Activated effector memory CD4-positive, alpha-beta T cell treated with anti-CD3 and anti-CD28 coated beads, Interleukin-2, amount 50 U/mL, for 16 hours (primary cell): ENCODE measurements around the gene CLEC18A.
"Not testable (repeated sequence)": the region's sequence is repeated elsewhere in the genome, so short reads cannot be mapped to it uniquely, and the experiment has no call there.

Source experiments
- DNase-seq: peaks from one replicate; pipeline ENCODE4 v3.0.0-alpha.2; 2020

Gene CLEC18A

DNA sequence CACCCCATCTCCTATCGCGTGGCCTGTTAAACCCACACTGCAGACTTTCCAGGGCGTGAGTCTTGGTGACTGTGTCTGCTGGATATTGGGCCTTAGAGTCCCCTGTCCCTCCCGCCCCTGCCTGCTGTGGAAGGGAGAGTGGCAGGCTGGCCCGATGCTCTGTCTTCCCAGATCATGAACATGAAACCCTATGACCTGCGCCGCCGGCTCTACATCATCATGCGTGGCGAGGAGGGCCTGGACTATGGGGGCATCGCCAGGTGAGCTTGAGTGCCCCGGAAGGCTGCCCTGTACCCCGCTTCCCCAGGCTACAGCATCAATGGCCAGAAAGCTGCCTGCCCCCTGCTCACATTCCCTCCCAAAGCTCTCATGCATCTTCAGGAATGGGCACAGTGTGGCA, 19.5 kb upstream of the CLEC18A start:
- no peak for DNase-seq

DNA sequence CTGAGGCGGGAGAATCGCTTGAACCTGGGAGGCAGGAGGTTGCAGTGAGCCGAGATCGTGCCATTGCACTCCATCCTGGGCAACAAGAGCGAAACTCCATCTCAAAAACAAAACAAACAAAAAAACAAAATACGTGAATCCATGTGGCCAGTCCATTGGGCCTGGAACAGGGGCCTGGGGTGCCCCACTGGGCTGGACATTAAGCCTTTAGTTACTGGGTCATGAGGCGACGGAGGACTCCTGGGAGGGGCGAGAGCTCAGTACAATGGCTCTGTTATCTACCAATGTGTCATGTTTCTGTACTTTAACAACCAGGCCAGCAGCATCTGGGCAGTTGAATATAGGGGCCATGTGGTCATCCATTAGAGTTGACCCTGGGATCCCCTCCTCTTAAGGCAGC, 18.9 kb upstream of the CLEC18A start:
- DNase-seq: no peak

DNA sequence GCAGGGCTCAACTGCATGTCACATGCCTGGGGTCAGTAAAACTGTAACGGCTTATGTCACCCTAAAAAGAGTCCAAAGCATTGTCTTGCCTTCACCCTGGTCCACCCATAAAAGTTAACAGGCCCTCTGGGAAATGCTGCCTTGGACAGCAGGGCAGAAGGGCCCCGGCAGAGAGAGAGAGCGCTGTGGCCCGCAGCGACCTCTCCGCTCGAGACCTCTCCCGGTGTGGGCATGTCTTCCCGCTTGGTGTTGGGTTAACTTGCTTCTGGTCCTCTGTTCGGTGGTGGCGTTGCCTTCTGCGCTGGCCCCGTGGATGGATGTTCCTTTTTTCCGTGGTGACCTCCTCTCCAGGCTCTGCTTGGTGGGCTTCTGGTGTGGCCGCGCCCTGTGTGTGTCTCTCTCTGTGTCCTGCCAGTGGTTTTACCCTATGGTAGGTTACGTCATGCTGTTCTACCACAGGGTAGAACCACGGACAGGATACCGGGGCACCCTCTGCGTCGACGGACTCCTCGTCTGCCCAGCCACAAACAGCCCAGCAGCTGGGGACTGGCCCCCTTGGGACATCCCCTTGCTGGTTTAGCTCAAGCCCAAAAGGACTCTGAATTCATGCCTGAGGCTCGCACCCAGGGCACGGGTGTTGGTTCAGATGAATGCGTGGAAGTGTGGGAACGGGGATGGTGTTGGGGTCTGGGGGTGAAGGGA, 18.3 kb upstream of the CLEC18A start:
- no peak for DNase-seq

DNA sequence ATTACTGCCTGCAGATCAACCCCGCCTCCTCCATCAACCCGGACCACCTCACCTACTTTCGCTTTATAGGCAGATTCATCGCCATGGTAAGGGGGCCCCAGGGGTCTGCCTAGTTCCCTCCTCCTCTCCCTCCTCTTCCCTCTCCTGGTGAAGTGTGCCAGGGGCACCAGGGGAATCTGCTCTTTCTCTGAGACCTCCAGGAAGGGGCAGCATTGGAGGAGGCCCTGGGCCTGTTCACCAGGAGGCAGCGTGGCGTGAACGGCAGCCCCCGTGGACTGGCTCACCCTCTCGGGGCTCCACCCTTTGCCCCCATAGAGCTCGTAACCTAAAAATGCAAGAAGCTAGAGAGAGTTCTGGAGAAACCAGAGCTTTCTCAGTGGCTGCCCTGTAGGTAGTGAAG, 17.1 kb upstream of the CLEC18A start:
- no peak for DNase-seq

DNA sequence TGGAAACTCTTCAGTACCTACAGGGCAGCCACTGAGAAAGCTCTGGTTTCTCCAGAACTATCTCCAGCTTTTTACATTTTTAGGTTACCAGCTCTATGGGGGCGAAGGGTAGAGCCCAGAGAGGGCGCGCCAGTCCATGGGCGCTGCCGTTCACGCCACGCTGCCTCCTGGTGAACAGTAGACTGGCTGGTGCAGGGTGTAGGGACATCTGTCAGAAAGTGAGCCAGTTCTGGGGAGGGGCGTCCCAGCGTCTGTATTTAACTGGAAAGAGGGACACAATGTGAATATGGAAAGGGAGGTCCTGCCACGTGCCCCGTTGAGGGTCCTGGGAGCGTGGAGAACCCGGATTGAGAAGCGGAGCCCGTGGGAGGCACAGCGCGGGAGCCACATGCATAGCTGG, 16.4 kb upstream of the CLEC18A start:
- no peak for DNase-seq

DNA sequence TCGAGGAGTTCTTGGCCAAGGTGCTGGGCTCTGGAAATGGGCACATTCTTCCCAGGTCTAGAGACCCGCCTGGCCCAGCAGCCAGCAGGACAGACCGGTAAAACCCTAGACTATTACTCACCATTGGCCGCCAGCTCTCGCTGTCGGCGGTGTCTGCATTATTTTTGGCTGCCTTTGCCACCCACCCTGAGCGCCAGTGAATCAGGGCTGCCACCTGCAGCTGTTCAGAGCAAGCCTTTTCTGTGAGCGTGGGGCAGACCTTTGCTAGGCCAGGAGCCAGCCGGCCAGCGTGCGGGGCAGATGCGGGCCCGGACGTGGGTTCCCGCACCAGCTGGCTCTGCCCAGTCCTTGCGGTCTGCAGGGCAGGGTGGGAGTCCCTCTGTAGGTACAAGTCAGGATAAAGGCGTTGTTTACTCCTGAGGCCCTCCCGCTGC, 15.8 kb upstream of the CLEC18A start:
- no peak for DNase-seq

DNA sequence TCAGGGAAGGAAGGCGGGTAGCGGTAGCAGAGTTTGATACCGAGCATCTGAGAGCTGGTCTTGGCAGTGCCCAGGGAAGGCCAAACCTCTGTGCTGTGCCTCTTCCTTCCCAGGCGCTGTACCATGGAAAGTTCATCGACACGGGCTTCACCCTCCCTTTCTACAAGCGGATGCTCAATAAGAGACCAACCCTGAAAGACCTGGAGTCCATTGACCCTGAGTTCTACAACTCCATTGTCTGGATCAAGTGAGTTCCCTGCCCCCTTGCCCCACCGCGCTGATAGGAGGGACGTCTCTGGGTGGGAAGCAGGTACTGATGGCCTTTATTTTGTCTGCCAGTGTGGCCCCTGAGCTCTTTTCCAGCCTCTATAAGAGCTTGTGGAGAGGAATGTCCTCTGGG, 15.4 kb upstream of the CLEC18A start:
- DNase-seq: no peak

DNA sequence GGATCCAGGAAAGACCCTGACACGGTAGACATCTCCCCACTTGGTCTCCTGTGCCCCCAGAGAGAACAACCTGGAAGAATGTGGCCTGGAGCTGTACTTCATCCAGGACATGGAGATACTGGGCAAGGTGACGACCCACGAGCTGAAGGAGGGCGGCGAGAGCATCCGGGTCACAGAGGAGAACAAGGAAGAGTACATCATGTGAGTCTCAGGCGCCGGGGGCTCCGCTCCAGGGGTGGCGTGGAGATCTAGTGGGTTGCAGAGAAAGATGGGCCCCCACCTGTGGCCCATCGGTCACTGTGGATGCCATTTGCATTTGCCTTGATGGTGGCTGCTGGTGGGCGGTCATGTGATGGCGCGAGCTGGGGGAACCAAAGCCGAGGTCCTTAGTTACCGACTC, 14.9 kb upstream of the CLEC18A start:
- DNase-seq: no peak

DNA sequence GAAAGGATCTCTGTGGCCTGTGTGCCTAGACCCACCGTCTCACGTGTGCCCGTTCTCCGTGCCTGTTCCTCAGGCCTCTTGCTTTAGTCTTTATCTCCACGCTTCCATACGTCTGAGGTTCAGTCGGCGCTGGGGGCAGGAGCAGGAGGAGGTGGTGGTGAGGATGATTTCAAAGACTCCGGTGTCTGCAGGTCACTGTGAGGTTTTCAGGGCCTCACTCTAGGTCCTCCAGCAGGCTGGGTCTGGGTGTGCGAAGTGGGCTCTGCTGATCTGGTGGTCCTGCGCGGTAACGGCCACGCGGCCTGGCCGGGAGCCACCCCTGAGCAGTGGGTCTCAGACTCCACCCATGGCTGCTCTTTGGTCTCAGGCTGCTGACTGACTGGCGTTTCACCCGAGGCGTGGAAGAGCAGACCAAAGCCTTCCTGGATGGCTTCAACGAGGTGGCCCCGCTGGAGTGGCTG, 14.4 kb upstream of the CLEC18A start:
- DNase-seq: no peak

DNA sequence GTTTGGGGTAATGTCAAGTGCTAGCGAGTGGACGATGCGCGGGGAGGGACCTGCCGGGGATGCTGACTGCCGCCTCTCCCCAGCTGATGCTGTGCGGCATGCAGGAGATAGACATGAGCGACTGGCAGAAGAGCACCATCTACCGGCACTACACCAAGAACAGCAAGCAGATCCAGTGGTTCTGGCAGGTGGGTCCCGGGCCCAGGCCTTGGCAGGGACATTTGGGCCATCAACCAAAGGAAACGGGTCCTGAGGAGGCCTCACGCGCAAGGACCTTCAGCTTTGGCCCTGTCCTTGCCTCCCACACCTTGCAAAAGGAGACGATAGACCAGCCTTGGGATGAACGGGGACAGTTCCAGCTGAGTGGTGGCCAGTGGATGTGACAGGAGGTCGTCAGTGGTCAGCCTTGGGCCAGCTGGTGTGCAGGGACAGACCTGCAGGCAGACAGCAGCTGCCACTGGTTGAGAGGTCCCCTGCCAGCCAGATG, 13.6 kb upstream of the CLEC18A start:
- no peak for DNase-seq

DNA sequence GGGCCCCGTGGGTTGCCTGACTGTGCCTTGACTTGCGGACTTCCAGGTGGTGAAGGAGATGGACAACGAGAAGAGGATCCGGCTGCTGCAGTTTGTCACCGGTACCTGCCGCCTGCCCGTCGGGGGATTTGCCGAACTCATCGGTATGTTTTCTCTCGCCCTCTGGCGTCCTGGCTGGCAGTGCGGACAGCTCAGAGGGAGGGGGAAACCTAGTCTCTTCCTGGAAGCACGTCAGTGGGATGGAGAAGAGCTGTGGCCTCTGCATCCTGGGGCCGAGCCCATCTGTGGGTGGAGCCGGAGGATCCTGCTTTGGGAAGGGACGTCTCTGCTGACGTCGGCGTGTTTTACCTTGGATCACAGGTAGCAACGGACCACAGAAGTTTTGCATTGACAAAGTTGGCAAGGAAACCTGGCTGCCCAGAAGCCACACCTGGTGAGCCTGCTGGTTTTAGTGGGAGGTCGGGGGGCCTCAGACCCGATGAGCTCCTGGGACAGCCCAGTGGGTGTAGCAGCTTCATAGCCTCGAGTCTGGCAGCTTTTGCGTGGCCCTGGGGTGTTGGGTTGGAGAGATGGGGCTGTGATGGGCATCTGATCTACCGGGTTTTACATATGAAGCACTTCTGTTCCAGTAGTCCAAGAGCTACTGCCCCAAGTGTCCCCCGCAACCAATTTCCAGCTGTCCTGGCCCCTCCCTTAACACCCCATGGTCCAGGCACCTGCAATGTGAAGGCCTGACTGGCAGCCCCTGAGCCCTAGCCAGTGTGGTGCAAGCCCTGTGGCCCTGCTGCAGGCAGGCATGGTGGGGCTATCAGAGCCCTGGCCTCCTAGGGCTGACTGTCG, 11.9 kb upstream of the CLEC18A start:
- DNase-seq: no peak

DNA sequence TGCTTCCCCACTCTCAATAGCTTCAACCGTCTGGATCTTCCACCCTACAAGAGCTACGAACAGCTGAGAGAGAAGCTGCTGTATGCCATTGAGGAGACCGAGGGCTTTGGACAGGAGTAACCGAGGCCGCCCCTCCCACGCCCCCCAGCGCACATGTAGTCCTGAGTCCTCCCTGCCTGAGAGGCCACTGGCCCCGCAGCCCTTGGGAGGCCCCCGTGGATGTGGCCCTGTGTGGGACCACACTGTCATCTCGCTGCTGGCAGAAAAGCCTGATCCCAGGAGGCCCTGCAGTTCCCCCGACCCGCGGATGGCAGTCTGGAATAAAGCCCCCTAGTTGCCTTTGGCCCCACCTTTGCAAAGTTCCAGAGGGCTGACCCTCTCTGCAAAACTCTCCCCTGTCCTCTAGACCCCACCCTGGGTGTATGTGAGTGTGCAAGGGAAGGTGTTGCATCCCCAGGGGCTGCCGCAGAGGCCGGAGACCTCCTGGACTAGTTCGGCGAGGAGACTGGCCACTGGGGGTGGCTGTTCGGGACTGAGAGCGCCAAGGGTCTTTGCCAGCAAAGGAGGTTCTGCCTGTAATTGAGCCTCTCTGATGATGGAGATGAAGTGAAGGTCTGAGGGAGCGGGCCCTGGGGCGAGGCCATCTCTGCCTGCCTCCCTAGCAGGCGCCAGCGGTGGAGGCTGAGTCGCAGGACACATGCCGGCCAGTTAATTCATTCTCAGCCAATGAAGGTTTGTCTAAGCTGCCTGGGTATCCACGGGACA, 11.1 kb upstream of the CLEC18A start:
- no peak for DNase-seq

DNA sequence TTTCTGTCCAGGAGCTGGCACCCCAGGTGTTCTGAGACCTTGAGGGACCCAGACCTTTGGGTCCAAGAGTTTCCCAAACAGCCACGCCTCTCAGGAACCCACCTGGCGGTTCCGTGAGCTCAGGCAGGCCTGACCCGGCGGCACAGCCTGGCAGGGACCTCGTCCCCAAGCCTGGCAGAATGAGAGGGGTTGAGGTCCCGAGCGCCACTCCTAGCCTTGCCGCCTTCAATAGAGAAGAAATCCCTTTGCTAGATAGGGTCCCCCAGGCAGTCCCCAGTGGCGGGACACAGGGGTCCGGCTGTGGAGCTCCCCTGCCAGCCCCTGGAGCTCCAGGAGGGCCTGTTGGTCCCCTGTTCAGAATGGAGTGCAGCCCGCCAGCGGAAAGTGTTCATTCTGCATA, 10.5 kb upstream of the CLEC18A start:
- DNase-seq: no peak

DNA sequence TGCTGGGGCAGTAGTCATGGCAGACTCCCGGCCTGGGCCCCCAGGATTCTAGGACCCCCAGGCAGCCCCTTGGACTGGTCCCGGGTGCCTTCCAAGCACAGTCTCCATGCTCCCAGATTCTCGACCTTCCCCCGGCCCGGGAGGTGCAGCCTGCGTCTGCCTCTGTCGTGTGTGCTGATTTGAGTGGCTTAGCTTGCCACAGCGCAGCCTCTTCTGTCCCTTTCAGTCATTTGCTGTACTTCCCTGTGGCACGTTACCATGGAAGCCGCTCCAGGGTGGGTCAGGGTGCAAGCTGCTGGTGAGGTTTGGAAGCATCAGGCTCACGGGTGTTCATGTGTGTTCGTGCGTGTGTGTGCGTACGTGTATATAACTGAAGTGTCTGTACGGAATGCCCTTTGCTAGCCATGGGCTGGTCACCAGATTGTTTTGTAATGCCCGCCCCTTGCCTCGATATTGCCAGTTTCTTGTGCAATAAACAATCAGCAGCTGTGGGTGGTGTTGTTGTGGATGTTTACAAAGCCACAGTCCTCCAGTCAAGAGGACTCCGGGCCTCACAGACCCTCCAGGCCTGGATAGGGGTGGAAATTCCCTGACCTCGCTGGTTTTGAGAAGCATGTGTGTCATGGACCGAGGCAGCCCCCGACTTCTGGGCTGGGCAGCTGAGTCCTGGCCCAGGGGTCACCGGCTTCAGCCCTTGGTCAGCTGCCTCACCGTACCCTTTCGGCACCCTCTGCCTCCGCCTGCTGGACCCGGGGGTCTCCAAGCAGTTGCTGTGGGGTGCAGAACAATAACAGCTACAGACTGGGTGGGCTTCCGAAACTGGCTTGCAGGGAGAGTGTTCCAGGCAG, 9.7 kb upstream of the CLEC18A start:
- DNase-seq: no peak

DNA sequence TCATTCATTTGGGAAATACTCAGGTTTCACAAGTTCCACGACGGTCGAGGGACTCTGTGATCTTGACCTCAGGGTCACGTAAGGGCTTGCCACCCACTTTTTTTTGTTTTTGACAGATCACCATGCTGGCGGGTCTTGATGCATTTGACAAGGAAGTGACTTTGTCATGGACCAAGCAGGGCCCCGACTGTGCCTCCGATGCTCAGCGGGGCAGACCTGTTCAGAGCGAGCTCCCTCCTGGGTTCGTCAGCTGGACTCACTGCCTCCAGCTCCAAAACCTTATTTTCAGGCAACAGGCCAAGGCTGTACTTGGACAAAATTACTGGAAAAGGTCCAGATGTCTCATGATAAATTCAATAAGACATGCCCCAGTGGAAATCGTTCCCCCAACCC, 9.0 kb upstream of the CLEC18A start:
- no peak for DNase-seq

DNA sequence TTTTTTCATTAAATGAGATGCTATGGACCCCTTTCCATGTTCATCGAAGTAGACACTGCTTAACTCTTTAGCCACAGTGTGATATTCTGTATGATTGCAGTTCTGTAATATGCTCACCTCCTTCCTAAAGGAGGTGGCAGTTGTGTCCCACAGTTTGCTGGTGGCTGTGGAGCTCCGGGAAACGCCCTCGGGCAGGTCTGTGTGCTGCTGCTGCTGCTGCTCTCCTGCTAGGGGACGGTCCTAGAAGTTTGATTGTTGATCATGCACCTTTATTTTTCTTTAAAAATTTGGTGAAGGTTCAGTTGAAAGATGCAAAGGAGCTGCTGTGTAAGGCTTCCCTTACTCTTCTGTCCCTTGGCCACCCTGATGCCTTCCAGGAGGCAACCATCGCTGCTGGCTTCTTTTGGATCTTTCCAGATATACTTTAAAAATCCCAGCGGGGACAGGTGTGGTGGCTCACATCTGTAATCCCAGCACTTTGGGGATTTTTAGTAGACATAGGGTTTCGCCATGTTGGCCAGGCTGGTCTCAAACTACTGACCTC, 8.4 kb upstream of the CLEC18A start:
- DNase-seq: no peak

DNA sequence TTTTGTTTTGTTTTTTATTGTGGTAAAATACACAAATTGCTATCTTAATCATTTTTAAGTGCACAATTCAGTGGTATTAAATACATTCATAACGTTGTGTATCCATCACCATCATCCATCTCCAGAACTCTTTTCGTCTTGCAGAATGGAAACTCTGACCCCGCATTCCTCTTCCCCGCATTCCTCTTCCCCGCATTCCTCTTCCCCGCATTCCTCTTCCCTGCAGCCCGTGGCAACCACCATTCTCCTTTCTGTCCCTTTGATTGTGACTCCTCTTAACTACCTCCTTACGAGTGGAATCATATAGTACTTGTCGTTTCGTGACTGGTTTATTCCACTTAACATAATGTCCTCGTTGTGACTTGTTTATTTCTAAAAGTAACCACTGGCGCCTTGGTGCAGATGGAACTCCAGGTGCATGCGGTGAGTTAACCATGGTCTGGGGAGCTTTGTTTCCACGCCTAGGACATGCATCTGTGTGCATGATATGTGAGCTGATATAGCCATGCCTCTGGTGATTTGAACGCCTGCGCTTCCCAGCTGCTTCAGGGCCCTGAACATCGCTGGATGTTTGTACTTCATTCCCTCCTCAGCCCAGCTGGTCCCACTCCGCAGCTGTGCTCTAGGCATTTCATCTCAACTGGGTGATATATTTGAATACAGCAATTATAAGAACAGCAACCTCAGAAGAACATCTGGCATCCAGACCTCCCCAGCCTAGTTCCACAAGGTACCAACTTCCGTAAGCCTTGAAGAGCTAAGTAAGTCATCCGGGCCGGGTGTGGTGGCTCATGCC, 7.7 kb upstream of the CLEC18A start:
- not testable (repeated sequence) for DNase-seq

DNA sequence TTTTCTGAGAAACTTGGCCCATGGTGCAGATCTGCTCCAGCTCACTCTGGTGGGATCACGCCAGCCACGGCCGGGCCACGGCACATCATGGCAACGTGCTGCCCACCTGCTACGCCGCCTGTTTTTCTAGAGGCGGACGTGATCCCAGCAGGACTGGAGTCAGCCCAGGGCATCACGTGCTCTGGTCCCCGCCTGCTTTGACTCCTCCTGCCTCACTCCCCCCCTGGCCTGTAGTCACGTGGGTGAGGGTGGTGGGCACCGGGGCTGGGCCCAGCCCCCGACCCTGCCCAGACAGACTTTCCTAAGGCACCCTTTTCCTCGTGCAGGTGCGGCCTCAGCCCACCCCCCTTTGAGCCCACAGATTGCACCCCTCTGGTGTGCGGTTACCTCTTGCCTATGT, 723 bp upstream of the CLEC18A start:
- DNase-seq: not testable (repeated sequence)

DNA sequence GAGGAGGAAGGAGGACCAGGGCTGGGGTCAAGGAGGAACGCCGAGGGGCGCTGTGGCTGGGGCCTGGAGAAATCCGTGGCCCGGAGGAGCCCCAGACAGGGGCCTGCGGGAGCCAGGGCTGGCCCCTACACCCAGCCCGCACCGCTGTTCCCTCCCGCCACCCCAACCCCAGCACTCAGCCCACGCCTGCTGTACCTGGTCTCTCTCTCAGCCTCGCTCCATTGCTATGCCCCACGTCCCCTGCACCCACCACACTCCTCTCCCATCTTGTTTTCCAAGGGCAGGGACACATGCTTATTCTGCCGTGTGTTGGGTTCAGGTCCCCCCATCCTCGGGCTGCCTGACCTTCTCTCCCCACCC, 518 bp downstream of the CLEC18A start:
- DNase-seq: not testable (repeated sequence)

DNA sequence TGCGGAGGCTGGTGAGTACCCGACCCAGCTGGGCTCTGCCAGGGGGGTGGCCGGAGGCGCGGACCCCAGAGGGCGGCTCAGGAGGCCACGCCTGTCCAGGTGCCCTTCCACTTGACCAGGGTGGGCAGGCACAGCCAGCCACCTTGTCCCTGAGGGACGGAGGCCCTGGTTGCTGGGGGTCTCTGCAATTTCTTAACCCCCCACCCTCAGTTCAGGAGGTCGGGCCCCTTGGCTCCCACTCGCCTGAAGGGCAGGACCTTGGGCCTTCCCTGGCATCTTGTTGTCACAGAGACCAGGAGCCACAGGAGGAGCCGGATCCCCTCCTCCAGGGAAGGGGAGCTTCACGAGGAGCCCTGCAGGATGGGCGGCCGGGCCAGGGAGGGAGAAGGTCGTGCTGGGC, 982 bp downstream of the CLEC18A start:
- DNase-seq: not testable (repeated sequence)
